PC-9 (cell line): ENCODE data around the gene PTGDR2.

Experiments used
- EZH2 ChIP-seq: fragments of 200-600 bp; sonication (generic); IDR thresholded peaks from 2 replicates; pipeline ENCODE4 v1.8.0; 2017; ENCODE audit warnings: antibody characterized with exemption, low read depth
- TF ChIP-seq, protein P1 (sequence below): fragments of 200-600 bp; sonication (generic); conservative IDR thresholded peaks from 2 replicates; pipeline ENCODE4 v1.6.1; 2017; ENCODE audit warnings: mixed run types, antibody characterized with exemption, mild to moderate bottlenecking, moderate library complexity

- TF ChIP-seq, protein P1, sequence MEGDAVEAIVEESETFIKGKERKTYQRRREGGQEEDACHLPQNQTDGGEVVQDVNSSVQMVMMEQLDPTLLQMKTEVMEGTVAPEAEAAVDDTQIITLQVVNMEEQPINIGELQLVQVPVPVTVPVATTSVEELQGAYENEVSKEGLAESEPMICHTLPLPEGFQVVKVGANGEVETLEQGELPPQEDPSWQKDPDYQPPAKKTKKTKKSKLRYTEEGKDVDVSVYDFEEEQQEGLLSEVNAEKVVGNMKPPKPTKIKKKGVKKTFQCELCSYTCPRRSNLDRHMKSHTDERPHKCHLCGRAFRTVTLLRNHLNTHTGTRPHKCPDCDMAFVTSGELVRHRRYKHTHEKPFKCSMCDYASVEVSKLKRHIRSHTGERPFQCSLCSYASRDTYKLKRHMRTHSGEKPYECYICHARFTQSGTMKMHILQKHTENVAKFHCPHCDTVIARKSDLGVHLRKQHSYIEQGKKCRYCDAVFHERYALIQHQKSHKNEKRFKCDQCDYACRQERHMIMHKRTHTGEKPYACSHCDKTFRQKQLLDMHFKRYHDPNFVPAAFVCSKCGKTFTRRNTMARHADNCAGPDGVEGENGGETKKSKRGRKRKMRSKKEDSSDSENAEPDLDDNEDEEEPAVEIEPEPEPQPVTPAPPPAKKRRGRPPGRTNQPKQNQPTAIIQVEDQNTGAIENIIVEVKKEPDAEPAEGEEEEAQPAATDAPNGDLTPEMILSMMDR: no peak
- TF ChIP-seq EZH2: no peak
Observed at GRCh38 chr11:60891103-60891741, 35.5 kb upstream of the PTGDR2 start.
